Thyroid gland (tissue), 4 donors: ENCODE measurements around the gene SLC46A3. TPM values are rescaled to one million over a fixed set of nuclear protein-coding genes. Genes with fewer than 3 reads are reported as not detected.

ENCODE experiments used
- DNase-seq, 2 donors: peaks; one replicate each; pipeline ENCODE4 v3.0.0-alpha.2; 2019
- H3K27ac ChIP-seq, 3 donors: fragments of 200-600 bp; sonication (generic); 1 replicate in 2 of 3; 2 replicates in 1 of 3; pipeline ENCODE4 v1.5.1; 2016 to 2019; ENCODE audit warnings: mild to moderate bottlenecking in 1 of 3, moderate library complexity in 1 of 3
- H3K27me3 ChIP-seq: fragments of 200-600 bp; sonication (generic); one replicate; pipeline ENCODE4 v1.5.1; 2019
- H3K36me3 ChIP-seq, 2 donors: fragments of 200-600 bp; sonication (generic); one replicate each; pipeline ENCODE4 v1.5.1; 2016 to 2019
- H3K4me1 ChIP-seq, 2 donors: fragments of 200-600 bp; sonication (generic); one replicate each; pipeline ENCODE4 v1.5.1; 2017 to 2019
- H3K4me3 ChIP-seq, 3 donors: fragments of 200-600 bp; sonication (generic); replicated peaks in 1 of 3; 1 replicate in 2 of 3; 2 replicates in 1 of 3; pipeline ENCODE4 v1.5.1; 2016; ENCODE audit warnings: mild to moderate bottlenecking in 1 of 3
- H3K9me3 ChIP-seq: fragments of 200-600 bp; sonication (generic); one replicate; pipeline ENCODE4 v1.5.1; 2017
- CTCF ChIP-seq, 6 experiments: fragments of 200-600 bp in 3 of 6; fragments of 450-650 bp in 3 of 6; sonication (generic) in 3 of 6; IDR thresholded peaks; one replicate each; pipeline ENCODE4 v1.5.1; 2016 to 2019; ENCODE audit warnings: antibody characterized with exemption in 6 of 6, mild to moderate bottlenecking in 2 of 6, inconsistent platforms in 1 of 6, moderate library complexity in 1 of 6
- POLR2A ChIP-seq, 2 donors: fragments of 450-650 bp; IDR thresholded peaks; one replicate each; pipeline ENCODE4 v1.6.1; 2017; ENCODE audit warnings: antibody characterized with exemption in 2 of 2, mild to moderate bottlenecking in 2 of 2, moderate library complexity in 1 of 2
- WGBS, 2 donors: methylation state at CpG; one replicate each; pipeline ENCODE4 v1.1.5; 2017; 5-methylcytosine and 5-hydroxymethylcytosine counted together
- intact Hi-C: fragments of 100-400 bp; cut with DNase I; formaldehyde crosslinking; loops from one replicate; pipeline ENCODE4 v1.15.1; 2023
- total RNA-seq, 4 donors: library from RNA; depleted of rRNA; stranded (reverse); fragments of >200 nt; gene quantifications; one replicate each; pipeline ENCODE4 v1.2.3, GENCODE V29; 2016

SLC46A3 gene
- total RNA-seq, 4 donors from 2014 or later: 16.4 to 28.7 (median 26.8) TPM

- no peak for TF ChIP-seq CTCF (IDR thresholded peaks at IDR 0.05)
- TF ChIP-seq POLR2A (IDR thresholded peaks at IDR 0.05): no peak
- peaks cover 10 to 26% of the 10 kb centered on the region in 2 donors for H3K4me1 ChIP-seq
- no peaks in the 10 kb centered on the region for H3K27me3 ChIP-seq
- H3K9me3 ChIP-seq: no peaks in the 10 kb centered on the region
- DNase-seq: peak in 1 of 2 donors; percentile 8
- H3K4me3 ChIP-seq: no peak overlapping the region
- peak overlapping the region in 2 of 3 donors; percentile 54 to 61 for H3K27ac ChIP-seq
- H3K36me3 ChIP-seq: no peaks in the 10 kb centered on the region
- intact Hi-C loops: no loop called here
- WGBS, 2 donors: 78 to 80% methylated on average over 29 to 32 of the region's 32 CpGs
Measured at GRCh38 chr13:28754698-28755545, 36.2 kb upstream of the SLC46A3 start.

GRCh38 chr13:28753946-28754345 is 35.2 kb upstream of the SLC46A3 start:
- no peaks in the 10 kb centered on the region for H3K27me3 ChIP-seq
- H3K27ac ChIP-seq: peak overlapping the region; percentile 1 to 61 (median 2)
- intact Hi-C loops: no loop called here
- peaks cover 10 to 26% of the 10 kb centered on the region in 2 donors for H3K4me1 ChIP-seq
- H3K36me3 ChIP-seq: no peaks in the 10 kb centered on the region
- DNase-seq: no peak
- WGBS, 2 donors: 83% methylated on average over 3 of the region's 3 CpGs
- TF ChIP-seq POLR2A (IDR thresholded peaks at IDR 0.05): no peak
- TF ChIP-seq CTCF (IDR thresholded peaks at IDR 0.05): no peak
- H3K4me3 ChIP-seq: no peak overlapping the region
- no peaks in the 10 kb centered on the region for H3K9me3 ChIP-seq

GRCh38 chr13:28753208-28753892 is 34.6 kb upstream of the SLC46A3 start:
- TF ChIP-seq POLR2A (IDR thresholded peaks at IDR 0.05): no peak
- peak in 2 of 6 experiments; percentile 6 to 18 for TF ChIP-seq CTCF (IDR thresholded peaks at IDR 0.05)
- peak; percentile 79 for DNase-seq

GRCh38 chr13:28751175-28751960 is 32.6 kb upstream of the SLC46A3 start:
- WGBS, 2 donors: 66 to 72% methylated on average over 7 of the region's 7 CpGs
- Histone ChIP-seq H3K27ac (no peak overlapping the region), H3K27me3 (no peaks in the 10 kb centered on the region), H3K4me3 (no peak overlapping the region), H3K9me3 (no peaks in the 10 kb centered on the region), H3K4me1 (peaks cover 10 to 26% of the 10 kb centered on the region in 2 donors), H3K36me3 (no peaks in the 10 kb centered on the region)
- intact Hi-C loops: no loop called here
- TF ChIP-seq CTCF (IDR thresholded peaks at IDR 0.05) (no peak), POLR2A (IDR thresholded peaks at IDR 0.05) (no peak)
- no peak for DNase-seq

More at GRCh38 chr13:28753208-28753892, 34.6 kb upstream of the SLC46A3 start:
- peaks cover 10 to 26% of the 10 kb centered on the region in 2 donors for H3K4me1 ChIP-seq
- no peaks in the 10 kb centered on the region for H3K36me3 ChIP-seq
- intact Hi-C loops: no loop called here
- peak overlapping the region; percentile 2 to 61 (median 39) for H3K27ac ChIP-seq
- H3K27me3 ChIP-seq: no peaks in the 10 kb centered on the region
- no peaks in the 10 kb centered on the region for H3K9me3 ChIP-seq
- H3K4me3 ChIP-seq: no peak overlapping the region
- WGBS, 2 donors: 51 to 60% methylated on average over 5 of the region's 5 CpGs
